Endothelial cell of umbilical vein (primary cell): Measurements from ENCODE around the gene TMED5.

ENCODE experiments used
- CTCF ChIP-seq, 2 donors: IDR thresholded peaks; 1 replicate in 1 of 2; 2 replicates in 1 of 2; pipeline ENCODE4 v1.5.1; 2011; ENCODE audit warnings: low read length in 2 of 2, mild to moderate bottlenecking in 2 of 2, moderate library complexity in 2 of 2, control low read depth in 1 of 2, inconsistent platforms in 1 of 2, low read depth in 1 of 2; ENCODE audit not compliant: insufficient read depth in 1 of 2; ENCODE audit errors: extremely low read depth in 1 of 2
- EZH2 ChIP-seq: IDR thresholded peaks from 2 replicates; pipeline ENCODE4 v1.6.1; 2012; ENCODE audit warnings: borderline replicate concordance, low read depth, mild to moderate bottlenecking, moderate library complexity, low read length, inconsistent platforms; ENCODE audit not compliant: severe bottlenecking
- FOS ChIP-seq: IDR thresholded peaks from 2 replicates; pipeline ENCODE4 v1.6.1; 2011; ENCODE audit warnings: mild to moderate bottlenecking, low read length, moderate library complexity, borderline replicate concordance; ENCODE audit not compliant: insufficient read depth
- GATA2 ChIP-seq: IDR thresholded peaks from 2 replicates; pipeline ENCODE4 v1.7.0; 2011; ENCODE audit warnings: low read depth, mild to moderate bottlenecking, moderate library complexity, mixed read lengths, low read length; ENCODE audit not compliant: insufficient read length, insufficient read depth
- JUN ChIP-seq: IDR thresholded peaks from 2 replicates; pipeline ENCODE4 v1.6.1; 2011; ENCODE audit warnings: borderline replicate concordance, low read depth; ENCODE audit not compliant: insufficient read length, insufficient read depth
- POLR2A ChIP-seq: IDR thresholded peaks from 2 replicates; pipeline ENCODE4 v1.6.1; 2012; ENCODE audit warnings: low read depth, mild to moderate bottlenecking, control low read depth, low read length
- POLR2AphosphoS5 ChIP-seq: IDR thresholded peaks from 2 replicates; pipeline ENCODE4 v1.6.1; 2012; ENCODE audit warnings: low read depth, mild to moderate bottlenecking, control low read depth, low read length, moderate library complexity; ENCODE audit not compliant: insufficient read depth
- TF ChIP-seq, protein P1 (sequence below): IDR thresholded peaks from 2 replicates; pipeline ENCODE4 v1.6.1; 2011; ENCODE audit not compliant: insufficient read depth, insufficient read length

DNA sequence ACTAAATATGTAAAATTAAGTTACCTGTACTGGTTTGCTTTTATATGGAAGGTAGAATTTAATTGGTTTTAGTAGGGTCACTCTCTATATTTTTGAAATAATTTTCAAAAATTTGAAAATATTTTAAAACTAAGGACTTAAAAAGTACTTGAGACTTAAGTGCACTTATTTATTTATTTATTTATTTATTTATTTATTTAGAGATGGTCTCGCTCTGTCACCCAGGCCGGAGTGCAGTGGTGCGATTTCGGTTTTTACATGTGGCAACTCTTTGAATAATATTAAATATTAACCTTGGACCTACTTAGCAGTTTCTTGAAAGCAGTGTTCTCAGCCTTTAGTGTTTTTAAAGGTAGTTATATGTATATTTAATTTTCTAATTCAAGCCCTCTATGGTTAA, 36.4 kb downstream of the TMED5 start:
- TF ChIP-seq CTCF (IDR thresholded peaks at IDR 0.05; ENCODE audit: extremely low read depth in 1 of 2, insufficient read depth in 1 of 2, low read depth in 1 of 2, low read length in 2 of 2): no peak
- TF ChIP-seq EZH2: no peak
- TF ChIP-seq POLR2AphosphoS5: no peak
- TF ChIP-seq, protein P1, sequence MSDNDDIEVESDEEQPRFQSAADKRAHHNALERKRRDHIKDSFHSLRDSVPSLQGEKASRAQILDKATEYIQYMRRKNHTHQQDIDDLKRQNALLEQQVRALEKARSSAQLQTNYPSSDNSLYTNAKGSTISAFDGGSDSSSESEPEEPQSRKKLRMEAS: no peak
- TF ChIP-seq POLR2A: no peak
- TF ChIP-seq FOS: no peak
- no peak for TF ChIP-seq GATA2
- no peak for TF ChIP-seq JUN
